Activated CD4-positive, alpha-beta T cell treated with anti-CD3 and anti-CD28 coated beads, Interleukin-2, amount 10 ng/mL, durations not matched to agents 24 days and 14 days (primary cell): Measurements from ENCODE around the gene MAPK8. TPM values are rescaled to one million over a fixed set of nuclear protein-coding genes. Genes with fewer than 3 reads are reported as not detected.
A peak's percentile ranks its signal among the peaks of the same experiment; 100 is the strongest.

Source experiments
- DNase-seq: peaks from one replicate; pipeline ENCODE4 v3.0.0; 2022
- H3K27ac Mint-ChIP-seq: one replicate; pipeline ENCODE4 v1.8.0; 2022; ENCODE audit warnings: mild to moderate bottlenecking, mixed read lengths
- H3K27me3 Mint-ChIP-seq: one replicate; pipeline ENCODE4 v1.8.0; 2022; ENCODE audit warnings: mixed read lengths
- H3K36me3 Mint-ChIP-seq: one replicate; pipeline ENCODE4 v1.8.0; 2022; ENCODE audit warnings: low read depth, mild to moderate bottlenecking, mixed read lengths
- H3K4me1 Mint-ChIP-seq: one replicate; pipeline ENCODE4 v1.8.0; 2021; ENCODE audit warnings: mixed read lengths
- H3K4me3 Mint-ChIP-seq: one replicate; pipeline ENCODE4 v1.8.0; 2022; ENCODE audit warnings: mild to moderate bottlenecking, moderate library complexity, mixed read lengths
- H3K9me3 Mint-ChIP-seq: one replicate; pipeline ENCODE4 v1.8.0; 2021; ENCODE audit warnings: mixed read lengths
- intact Hi-C: fragments of 100-400 bp; cut with micrococcal nuclease; formaldehyde crosslinking; loops from one replicate; pipeline ENCODE4 v1.15.1; 2023
- total RNA-seq: library from RNA; stranded (reverse); gene quantifications from 2 replicates; pipeline ENCODE4 v1.2.3, GENCODE V29; 2022

MAPK8 gene
- total RNA-seq, 1 donor from 2014 or later, result 46.4 TPM

DNA sequence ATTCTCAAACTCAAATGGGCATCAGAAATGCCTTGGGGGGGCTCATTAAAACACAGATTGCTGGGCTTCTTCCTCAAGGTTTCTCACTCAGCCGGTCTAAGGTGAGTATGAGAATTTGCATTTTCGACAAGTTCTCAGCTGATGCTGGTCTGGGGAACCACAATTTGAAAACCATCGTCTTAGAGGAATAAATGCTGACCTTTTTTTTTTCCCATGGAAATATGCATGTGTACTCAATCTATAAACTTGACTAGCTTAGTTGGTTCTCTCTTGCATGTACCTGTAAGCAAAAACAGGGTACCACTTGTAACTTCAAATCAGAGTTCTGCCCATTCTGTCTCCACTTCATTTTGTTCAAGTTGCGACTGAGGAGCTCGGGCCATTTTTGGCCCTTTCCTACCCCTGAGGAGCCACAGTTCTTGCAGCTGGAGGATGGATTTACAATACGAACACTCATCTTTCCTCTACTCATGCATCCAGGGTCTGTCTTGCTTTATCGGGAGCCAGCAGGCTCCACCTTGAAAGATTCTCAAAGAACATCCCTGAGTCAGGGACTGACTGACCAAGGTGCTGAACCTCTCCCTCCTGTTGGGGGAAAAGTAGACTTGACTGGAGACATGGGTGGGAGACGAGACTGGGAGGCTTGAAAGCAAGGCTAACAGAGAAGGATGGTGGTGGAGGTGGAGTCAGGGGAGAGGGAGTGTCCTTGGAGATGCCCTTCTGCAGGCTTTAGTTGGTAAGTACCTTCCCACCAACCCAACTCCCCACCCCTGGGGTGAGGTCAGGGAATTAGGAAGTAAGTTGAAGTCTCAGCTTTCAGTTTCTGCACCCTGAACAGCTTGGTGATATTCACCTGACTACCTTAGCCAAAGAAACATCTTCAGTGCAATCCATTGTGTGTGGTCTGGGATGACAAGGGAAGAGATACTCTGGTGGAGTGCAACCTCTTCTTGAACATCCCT is 3.7 kb upstream of the MAPK8 start:
- no peak overlapping the region for H3K27ac Mint-ChIP-seq
- no peak for DNase-seq
- H3K36me3 Mint-ChIP-seq, result peaks cover 3% of the 10 kb centered on the region
- no peaks in the 10 kb centered on the region for H3K9me3 Mint-ChIP-seq
- H3K4me3 Mint-ChIP-seq, result no peak overlapping the region
- H3K4me1 Mint-ChIP-seq, result peaks cover 14% of the 10 kb centered on the region
- peaks cover 5% of the 10 kb centered on the region for H3K27me3 Mint-ChIP-seq
- intact Hi-C loops, result no loop called here

DNA sequence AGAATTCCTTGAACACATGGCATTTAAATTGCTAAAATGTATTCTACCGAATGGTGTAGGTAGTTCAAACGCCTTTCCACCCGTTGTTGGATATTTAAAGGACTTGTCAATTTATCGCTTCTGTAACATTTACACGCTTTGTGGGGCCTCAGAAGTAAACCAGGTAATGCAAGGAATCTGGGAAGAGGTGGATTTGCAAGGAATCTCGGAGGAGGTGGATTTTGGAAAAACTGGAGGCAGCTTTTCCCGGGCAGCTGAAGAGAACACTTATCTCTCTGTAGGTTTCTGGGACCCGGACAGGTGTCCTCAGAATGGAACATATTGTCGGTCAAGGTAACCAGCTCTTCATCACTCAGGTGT is 592 bp upstream of the MAPK8 start:
- H3K4me1 Mint-ChIP-seq, result peaks cover 24% of the 10 kb centered on the region
- peak overlapping the region; percentile 19 for H3K27ac Mint-ChIP-seq
- H3K27me3 Mint-ChIP-seq, result peaks cover 2% of the 10 kb centered on the region
- H3K9me3 Mint-ChIP-seq, result no peaks in the 10 kb centered on the region
- intact Hi-C loops, result loop anchor here (2.0 to 5.0 kb wide), 2 partner anchors 351 to 1233 kb away; partner anchors contain the start of gene ERCC6
- DNase-seq, result no peak
- H3K36me3 Mint-ChIP-seq, result peaks cover 5% of the 10 kb centered on the region
- peak overlapping the region; percentile 71 for H3K4me3 Mint-ChIP-seq

DNA sequence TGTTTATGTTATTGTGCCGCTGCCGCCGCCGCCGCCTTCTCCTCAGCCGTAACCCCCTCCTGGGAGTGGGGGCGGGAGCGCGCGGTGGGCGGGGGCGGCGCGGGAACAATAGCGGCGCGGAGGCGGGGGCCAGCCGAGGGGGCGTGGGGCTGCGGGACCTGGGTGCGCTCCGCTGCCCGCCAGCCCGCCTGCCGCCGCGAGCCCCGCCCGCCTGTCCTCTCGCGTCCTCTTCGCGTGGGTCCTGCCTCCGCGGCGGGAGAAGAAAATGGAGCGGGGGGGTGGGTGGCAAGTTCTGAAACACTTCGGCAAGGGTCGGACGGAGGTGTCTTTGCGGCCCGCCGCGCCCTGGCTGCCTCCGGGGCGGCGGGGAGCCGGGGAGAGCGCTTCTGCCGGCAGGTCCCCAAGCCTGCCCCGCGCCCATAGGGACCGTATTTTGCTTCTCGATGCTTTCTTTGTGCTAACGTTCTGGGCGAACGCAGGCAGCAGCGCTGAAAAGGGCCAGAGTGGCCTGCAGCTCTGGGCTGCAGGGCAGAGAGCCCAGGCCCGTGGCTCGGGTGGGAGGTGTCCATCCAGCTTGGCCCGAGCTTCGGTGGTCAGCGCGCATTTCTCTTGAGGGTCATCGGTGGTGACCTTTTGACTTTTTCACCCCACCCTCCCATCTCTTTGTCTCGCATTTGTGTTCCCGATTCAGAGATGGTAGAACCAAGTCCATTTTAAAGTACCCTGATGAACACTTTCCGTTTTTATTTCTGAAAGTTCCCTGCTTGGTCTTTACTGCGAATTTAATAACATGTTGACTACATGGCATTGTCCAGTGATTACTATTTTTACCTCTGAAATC is 613 bp downstream of the MAPK8 start:
- Mint-ChIP-seq H3K4me3 (peak overlapping the region; percentile 82), H3K36me3 (peaks cover 5% of the 10 kb centered on the region), H3K4me1 (peaks cover 23% of the 10 kb centered on the region), H3K9me3 (no peaks in the 10 kb centered on the region), H3K27ac (peak overlapping the region; percentile 83), H3K27me3 (peaks cover 2% of the 10 kb centered on the region)
- intact Hi-C loops, result loop anchor here (2.0 to 5.0 kb wide), 2 partner anchors 350 to 1232 kb away; partner anchors contain the start of gene ERCC6
- peak; percentile 91 for DNase-seq

DNA sequence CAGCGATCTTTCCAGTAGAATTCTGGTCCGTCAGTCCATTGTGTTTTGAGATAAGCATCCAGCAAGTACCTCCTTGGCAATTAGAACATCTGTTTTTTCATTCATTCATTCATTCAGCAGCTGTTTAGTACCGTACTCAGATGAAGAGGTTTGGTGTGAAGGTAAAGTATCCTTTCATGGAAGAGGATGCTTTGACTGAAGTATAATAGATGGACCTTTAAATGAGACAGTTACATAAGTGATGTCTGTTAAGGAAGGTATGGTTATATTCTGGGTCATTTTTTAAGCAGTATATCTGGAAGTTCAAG is 1.2 kb downstream of the MAPK8 start:
- Mint-ChIP-seq H3K27me3 (peaks cover 2% of the 10 kb centered on the region), H3K9me3 (no peaks in the 10 kb centered on the region), H3K36me3 (peaks cover 5% of the 10 kb centered on the region), H3K27ac (peak overlapping the region; percentile 83), H3K4me3 (peak overlapping the region; percentile 82), H3K4me1 (peaks cover 26% of the 10 kb centered on the region)
- no peak for DNase-seq
- intact Hi-C loops, result loop anchor here (2.0 to 5.0 kb wide), 2 partner anchors 350 to 1231 kb away; partner anchors contain the start of gene ERCC6

DNA sequence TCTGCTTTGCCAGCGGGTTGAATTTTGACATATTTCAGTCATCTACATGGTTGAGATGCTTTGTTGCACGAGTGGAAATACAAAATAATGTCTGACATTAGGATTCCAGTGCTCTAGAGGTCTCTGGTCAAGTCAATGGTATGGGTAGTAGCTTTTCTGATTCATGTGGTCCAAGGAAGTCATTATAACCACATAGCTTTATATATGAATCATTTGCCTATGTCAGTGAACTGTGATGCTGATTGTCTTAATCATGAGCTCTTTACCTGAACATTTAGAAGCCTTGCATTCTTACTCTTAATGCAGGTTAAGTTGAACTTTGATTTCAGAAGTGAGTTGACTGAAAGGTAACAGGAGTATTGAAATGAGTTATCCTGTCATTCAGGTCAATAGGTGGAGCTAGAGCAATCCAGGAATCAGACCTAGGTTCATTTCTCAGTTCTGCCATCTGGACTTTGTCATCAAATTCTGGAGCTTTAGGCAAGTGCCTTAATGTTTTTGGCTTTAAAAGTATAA is 3.3 kb downstream of the MAPK8 start:
- Mint-ChIP-seq H3K9me3 (no peaks in the 10 kb centered on the region), H3K4me1 (peaks cover 26% of the 10 kb centered on the region), H3K27ac (peak overlapping the region; percentile 16), H3K36me3 (peaks cover 5% of the 10 kb centered on the region), H3K27me3 (no peaks in the 10 kb centered on the region), H3K4me3 (no peak overlapping the region)
- DNase-seq, result no peak
- intact Hi-C loops, result loop anchor here (5.0 kb wide), 1 partner anchor 348 kb away; no protein-coding TSS in a partner anchor

DNA sequence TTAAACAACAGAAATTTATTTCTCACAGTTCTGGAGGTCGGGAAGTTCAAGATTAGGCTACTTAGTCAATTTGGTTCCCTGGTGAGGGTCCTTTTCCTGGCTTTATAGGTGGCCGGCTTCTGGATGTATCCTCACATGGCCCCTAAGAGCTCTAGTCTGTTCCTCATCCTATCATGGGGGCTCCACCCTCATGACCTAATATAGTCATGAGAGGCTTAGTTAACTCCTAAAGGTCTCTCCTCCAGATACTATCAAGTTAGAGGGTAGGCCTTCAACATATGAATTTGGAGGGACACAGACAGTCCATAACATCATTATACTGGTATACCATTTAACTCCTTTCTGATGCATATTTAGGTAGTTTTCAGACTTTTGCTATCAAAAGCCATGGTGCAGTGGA is 7.6 kb downstream of the MAPK8 start:
- H3K4me3 Mint-ChIP-seq, result no peak overlapping the region
- no peaks in the 10 kb centered on the region for H3K36me3 Mint-ChIP-seq
- no peaks in the 10 kb centered on the region for H3K27me3 Mint-ChIP-seq
- peaks cover 12% of the 10 kb centered on the region for H3K4me1 Mint-ChIP-seq
- intact Hi-C loops, result no loop called here
- no peak overlapping the region for H3K27ac Mint-ChIP-seq
- DNase-seq, result no peak
- no peaks in the 10 kb centered on the region for H3K9me3 Mint-ChIP-seq

DNA sequence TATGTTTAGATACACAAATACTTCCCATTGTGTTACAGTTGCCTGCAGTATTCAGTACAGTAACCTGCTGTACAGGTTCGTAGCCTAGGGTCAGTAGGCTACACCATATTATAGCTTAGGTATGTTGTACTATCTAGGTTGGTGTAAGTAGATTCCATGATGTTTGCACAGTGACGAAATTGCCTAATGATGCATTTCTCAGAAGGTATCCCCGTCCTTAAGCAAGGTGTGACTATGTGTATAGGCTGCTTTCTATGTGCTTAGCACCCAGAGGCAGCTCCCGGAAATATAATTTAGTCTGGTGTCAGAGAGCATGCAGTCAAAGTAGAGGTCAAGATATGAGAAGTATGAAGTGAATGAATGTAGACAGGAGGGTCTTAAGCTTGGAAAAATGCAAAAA is 9.8 kb downstream of the MAPK8 start:
- intact Hi-C loops, result no loop called here
- no peak overlapping the region for H3K27ac Mint-ChIP-seq
- DNase-seq, result no peak
- H3K27me3 Mint-ChIP-seq, result no peaks in the 10 kb centered on the region
- H3K4me1 Mint-ChIP-seq, result peaks cover 6% of the 10 kb centered on the region
- no peak overlapping the region for H3K4me3 Mint-ChIP-seq
- no peaks in the 10 kb centered on the region for H3K9me3 Mint-ChIP-seq
- no peaks in the 10 kb centered on the region for H3K36me3 Mint-ChIP-seq

DNA sequence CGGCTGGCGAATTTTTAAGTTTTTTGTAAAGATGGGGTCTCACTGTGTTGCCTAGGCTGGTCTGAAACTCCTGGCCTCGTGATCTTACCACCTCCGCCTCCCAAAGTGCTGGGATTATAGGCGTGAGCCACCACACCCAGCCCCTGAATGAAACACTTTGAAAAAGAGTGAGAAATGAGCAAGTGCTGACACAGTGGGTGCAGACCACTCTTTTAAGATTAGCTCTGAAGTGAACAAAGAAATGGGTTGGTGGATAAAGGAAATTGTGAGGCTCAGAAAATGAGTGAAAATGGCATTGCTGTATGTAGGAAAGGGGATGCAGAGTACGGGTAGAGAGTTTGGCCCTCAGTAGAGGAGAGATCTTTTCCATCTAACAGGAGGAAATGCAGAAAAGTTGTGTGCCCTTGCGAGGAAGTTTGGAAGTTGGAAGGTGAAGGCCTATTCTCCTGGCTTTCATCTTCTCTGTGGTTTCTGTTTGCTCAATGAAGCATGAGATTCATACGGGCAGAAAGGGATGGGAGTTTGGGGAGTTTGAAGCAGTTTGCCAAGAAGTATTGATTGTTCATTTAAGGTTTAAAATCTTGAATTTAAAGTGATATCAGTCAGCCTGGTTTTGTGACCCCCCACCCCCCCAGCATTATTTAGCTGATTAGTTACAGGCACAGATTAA is 11.0 kb downstream of the MAPK8 start:
- intact Hi-C loops, result no loop called here

DNA sequence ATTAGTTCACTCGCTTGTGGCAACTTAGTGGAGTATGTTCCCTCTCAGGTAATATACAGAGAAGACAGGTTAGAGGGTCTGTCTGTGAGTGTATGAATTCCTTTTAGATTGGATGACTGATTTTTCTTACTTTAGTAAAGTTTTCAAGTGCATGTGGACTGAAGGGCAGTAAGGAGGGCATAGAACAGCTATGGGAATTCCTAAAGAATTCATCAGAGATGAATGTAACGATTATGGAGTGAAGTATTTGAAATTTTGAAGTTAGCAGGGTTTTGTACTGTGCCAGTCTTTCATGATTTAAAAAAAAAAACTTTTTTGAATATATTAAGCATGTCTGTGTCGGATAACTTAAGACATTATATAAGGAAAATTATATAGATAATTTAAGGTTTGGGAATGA is 15.5 kb downstream of the MAPK8 start:
- intact Hi-C loops, result no loop called here
- no peak overlapping the region for H3K27ac Mint-ChIP-seq
- no peaks in the 10 kb centered on the region for H3K9me3 Mint-ChIP-seq
- H3K4me3 Mint-ChIP-seq, result no peak overlapping the region
- no peak for DNase-seq
- no peaks in the 10 kb centered on the region for H3K27me3 Mint-ChIP-seq
- H3K36me3 Mint-ChIP-seq, result peaks cover 2% of the 10 kb centered on the region
- no peaks in the 10 kb centered on the region for H3K4me1 Mint-ChIP-seq

More for the DNA sequence above, 11.0 kb downstream of the MAPK8 start:
- no peaks in the 10 kb centered on the region for H3K9me3 Mint-ChIP-seq
- H3K36me3 Mint-ChIP-seq, result no peaks in the 10 kb centered on the region
- no peak for DNase-seq
- no peaks in the 10 kb centered on the region for H3K27me3 Mint-ChIP-seq
- no peak overlapping the region for H3K27ac Mint-ChIP-seq
- H3K4me1 Mint-ChIP-seq, result no peaks in the 10 kb centered on the region
- H3K4me3 Mint-ChIP-seq, result no peak overlapping the region

DNA sequence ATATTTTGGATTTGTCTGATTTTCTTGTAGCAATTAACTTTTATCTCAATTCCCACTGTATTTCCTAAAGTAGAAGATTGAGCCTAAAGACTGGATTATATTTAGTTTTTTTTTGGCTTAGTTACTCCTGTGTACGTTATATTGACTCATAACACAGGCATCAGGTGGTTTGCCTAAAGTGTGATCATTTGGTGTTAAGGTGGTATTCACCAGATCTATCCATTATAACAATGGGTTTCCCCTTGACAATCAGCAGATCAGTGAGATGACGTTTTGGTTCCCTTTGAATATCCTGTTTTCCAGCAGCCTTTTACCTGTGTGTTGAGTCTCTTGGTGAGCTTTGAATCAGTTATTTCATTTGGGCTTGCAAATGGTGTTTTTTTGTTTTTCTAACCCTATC is 18.1 kb downstream of the MAPK8 start:
- Mint-ChIP-seq H3K9me3 (no peaks in the 10 kb centered on the region), H3K27ac (no peak overlapping the region), H3K4me1 (no peaks in the 10 kb centered on the region), H3K36me3 (peaks cover 2% of the 10 kb centered on the region), H3K4me3 (no peak overlapping the region), H3K27me3 (no peaks in the 10 kb centered on the region)
- peak; percentile 28 for DNase-seq
- intact Hi-C loops, result no loop called here

DNA sequence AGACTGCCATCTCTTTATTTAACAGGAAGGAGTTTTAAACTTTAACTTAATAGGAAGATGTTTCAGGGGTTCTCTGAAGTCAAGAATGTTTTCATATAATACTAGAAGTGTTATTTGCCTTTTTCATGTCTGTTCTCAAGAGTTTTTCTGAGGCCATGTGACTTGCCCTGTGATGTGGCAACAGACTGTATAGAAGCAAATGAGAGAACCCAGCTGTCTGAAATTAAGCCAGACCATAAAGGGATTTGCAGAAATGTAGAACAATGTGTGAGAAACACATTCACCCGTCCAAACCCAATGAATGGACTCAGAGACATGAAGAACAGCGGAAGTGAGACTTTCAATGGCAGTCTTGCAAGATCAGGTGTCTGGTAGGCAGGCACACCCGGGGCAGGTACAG is 23.8 kb downstream of the MAPK8 start:
- no peaks in the 10 kb centered on the region for H3K27me3 Mint-ChIP-seq
- peaks cover 2% of the 10 kb centered on the region for H3K4me1 Mint-ChIP-seq
- H3K4me3 Mint-ChIP-seq, result no peak overlapping the region
- peak; percentile 36 for DNase-seq
- intact Hi-C loops, result no loop called here
- no peak overlapping the region for H3K27ac Mint-ChIP-seq
- peaks cover 9% of the 10 kb centered on the region for H3K9me3 Mint-ChIP-seq
- H3K36me3 Mint-ChIP-seq, result peaks cover 17% of the 10 kb centered on the region

DNA sequence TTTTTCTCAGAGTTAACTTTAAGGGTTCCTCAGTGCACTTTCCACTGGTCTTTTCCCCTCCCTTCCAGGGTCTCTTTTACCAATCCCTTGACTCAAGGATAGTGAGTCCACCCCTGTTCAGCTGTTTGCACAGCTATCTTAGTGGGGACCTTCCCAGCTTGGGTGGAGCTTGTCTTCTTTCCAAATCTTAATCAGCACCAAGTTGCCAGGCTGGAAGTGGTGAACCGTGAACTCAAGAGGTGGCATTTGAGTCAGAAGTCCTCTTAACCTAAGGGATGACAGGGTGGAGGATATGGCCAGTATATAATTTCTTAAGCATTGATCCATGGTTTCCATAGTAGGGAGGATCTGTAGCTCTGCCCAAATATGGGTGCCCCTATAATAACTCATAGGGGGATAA is 25.0 kb downstream of the MAPK8 start:
- Mint-ChIP-seq H3K9me3 (peaks cover 9% of the 10 kb centered on the region), H3K27ac (no peak overlapping the region), H3K4me3 (no peak overlapping the region), H3K4me1 (peaks cover 2% of the 10 kb centered on the region), H3K36me3 (peaks cover 17% of the 10 kb centered on the region), H3K27me3 (no peaks in the 10 kb centered on the region)
- DNase-seq, result no peak
- intact Hi-C loops, result no loop called here

DNA sequence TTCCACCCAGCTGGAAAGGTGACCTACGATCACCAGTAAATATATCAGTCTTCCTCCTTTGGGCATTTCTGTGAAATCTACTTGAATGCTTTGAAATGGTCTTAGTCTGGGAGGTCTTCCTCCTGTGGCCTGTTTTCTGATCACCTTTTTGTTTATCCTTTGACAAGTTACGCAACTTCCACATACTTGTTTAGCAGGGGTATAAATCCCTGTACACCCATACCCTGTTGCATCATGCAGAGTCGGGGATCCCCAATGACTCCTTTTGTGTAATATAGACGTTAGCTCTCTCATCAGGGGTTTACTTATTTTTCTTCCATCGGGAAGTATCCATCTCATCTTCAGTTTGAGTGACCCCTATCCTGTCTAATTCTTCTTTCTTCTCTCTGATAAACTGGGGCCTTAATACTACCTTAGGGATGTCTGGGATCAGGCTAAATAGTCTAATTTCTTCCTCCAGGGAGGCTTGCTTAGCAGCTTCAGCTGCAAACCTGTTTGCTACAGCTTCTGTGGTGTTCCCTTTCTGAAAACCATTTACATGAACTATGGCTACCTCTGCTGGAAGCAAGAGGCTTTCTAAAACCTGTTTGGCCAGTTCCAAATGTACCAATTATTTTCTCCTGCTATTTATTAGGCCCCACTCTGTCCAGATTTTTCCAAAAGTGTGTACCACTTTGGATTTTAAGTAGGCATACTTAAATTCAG is 25.8 kb downstream of the MAPK8 start:
- Mint-ChIP-seq H3K36me3 (peaks cover 21% of the 10 kb centered on the region), H3K4me3 (no peak overlapping the region), H3K27ac (no peak overlapping the region), H3K27me3 (no peaks in the 10 kb centered on the region), H3K9me3 (peaks cover 9% of the 10 kb centered on the region), H3K4me1 (peaks cover 8% of the 10 kb centered on the region)
- no peak for DNase-seq
- intact Hi-C loops, result no loop called here
